Liver (tissue), 3 donors: ENCODE measurements around the gene PCDHB6.
"Not testable (repeated sequence)": the region's sequence is repeated elsewhere in the genome, so short reads cannot be mapped to it uniquely, and the experiment has no call there.

ENCODE experiments used
- EGR1 ChIP-seq, 2 donors: IDR thresholded peaks; 2 replicates each; pipeline ENCODE4 v1.6.1; 2016 to 2018; ENCODE audit warnings: antibody characterized with exemption in 2 of 2, low read depth in 2 of 2
- RAD21 ChIP-seq, 2 donors: IDR thresholded peaks; 2 replicates each; pipeline ENCODE4 v1.6.1; 2016; ENCODE audit warnings: antibody characterized with exemption in 2 of 2, mild to moderate bottlenecking in 2 of 2
- TAF1 ChIP-seq: conservative IDR thresholded peaks from 2 replicates; pipeline ENCODE4 v1.6.1; 2016; ENCODE audit warnings: antibody characterized with exemption, mild to moderate bottlenecking
- YY1 ChIP-seq: IDR thresholded peaks from 2 replicates; pipeline ENCODE4 v1.6.1; 2016; ENCODE audit warnings: antibody characterized with exemption, mild to moderate bottlenecking
- TF ChIP-seq, protein P1 (sequence below): IDR thresholded peaks from 2 replicates; pipeline ENCODE4 v1.6.1; 2016; ENCODE audit warnings: antibody characterized with exemption
- TF ChIP-seq, protein P2 (sequence below): fragments of 150-350 bp; IDR thresholded peaks from 2 replicates; pipeline ENCODE4 v1.5.1; 2017; ENCODE audit warnings: improper control_type of control experiment, low read depth, low read length; ENCODE audit not compliant: missing input control
- TF ChIP-seq, protein P3 (sequence below): IDR thresholded peaks from 2 replicates; pipeline ENCODE4 v1.6.1; 2016; ENCODE audit warnings: antibody characterized with exemption
- TF ChIP-seq, protein P4 (sequence below): IDR thresholded peaks from 2 replicates; pipeline ENCODE4 v1.6.1; 2016; ENCODE audit warnings: antibody characterized with exemption
- TF ChIP-seq, protein P5 (sequence below): IDR thresholded peaks from 2 replicates; pipeline ENCODE4 v1.6.1; 2016; ENCODE audit warnings: antibody characterized with exemption, mild to moderate bottlenecking
- donor health status: healthy.
- donor health status: healthy.

DNA sequence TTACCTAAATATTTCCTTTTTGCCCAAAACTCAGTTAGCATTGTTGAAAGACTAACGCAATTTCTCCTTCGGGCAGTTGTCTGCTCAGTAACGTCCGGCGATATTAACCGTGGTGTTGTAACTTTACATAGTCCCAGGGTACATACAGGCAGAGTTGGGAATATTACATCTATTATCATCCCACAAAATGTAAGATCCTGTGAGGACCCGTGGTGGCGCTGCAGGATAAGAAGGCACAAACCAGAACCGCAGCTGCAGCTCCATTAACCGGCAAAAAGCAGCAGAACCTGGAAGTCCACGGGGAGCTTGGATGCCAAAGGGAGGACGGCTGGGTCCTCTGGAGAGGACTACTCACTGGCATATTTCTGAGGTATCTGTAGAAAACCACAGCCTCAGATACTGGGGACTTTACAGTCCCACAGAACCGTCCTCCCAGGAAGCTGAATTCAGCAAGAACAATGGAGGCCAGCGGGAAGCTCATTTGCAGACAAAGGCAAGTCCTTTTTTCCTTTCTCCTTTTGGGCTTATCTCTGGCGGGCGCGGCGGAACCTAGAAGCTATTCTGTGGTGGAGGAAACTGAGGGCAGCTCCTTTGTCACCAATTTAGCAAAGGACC, 27.8 kb downstream of the PCDHB6 start, which contains the start of gene PCDHB8:
- TF ChIP-seq, protein P1, sequence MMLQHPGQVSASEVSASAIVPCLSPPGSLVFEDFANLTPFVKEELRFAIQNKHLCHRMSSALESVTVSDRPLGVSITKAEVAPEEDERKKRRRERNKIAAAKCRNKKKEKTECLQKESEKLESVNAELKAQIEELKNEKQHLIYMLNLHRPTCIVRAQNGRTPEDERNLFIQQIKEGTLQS, result not testable (repeated sequence)
- TF ChIP-seq, protein P2, sequence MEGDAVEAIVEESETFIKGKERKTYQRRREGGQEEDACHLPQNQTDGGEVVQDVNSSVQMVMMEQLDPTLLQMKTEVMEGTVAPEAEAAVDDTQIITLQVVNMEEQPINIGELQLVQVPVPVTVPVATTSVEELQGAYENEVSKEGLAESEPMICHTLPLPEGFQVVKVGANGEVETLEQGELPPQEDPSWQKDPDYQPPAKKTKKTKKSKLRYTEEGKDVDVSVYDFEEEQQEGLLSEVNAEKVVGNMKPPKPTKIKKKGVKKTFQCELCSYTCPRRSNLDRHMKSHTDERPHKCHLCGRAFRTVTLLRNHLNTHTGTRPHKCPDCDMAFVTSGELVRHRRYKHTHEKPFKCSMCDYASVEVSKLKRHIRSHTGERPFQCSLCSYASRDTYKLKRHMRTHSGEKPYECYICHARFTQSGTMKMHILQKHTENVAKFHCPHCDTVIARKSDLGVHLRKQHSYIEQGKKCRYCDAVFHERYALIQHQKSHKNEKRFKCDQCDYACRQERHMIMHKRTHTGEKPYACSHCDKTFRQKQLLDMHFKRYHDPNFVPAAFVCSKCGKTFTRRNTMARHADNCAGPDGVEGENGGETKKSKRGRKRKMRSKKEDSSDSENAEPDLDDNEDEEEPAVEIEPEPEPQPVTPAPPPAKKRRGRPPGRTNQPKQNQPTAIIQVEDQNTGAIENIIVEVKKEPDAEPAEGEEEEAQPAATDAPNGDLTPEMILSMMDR, result not testable (repeated sequence)
- TF ChIP-seq YY1; EGR1 (IDR thresholded peaks at IDR 0.05; ENCODE audit: low read depth in 2 of 2); TAF1; RAD21 (IDR thresholded peaks at IDR 0.05): not testable (repeated sequence)
- TF ChIP-seq, protein P3, sequence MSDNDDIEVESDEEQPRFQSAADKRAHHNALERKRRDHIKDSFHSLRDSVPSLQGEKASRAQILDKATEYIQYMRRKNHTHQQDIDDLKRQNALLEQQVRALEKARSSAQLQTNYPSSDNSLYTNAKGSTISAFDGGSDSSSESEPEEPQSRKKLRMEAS, result not testable (repeated sequence)
- TF ChIP-seq, protein P4, sequence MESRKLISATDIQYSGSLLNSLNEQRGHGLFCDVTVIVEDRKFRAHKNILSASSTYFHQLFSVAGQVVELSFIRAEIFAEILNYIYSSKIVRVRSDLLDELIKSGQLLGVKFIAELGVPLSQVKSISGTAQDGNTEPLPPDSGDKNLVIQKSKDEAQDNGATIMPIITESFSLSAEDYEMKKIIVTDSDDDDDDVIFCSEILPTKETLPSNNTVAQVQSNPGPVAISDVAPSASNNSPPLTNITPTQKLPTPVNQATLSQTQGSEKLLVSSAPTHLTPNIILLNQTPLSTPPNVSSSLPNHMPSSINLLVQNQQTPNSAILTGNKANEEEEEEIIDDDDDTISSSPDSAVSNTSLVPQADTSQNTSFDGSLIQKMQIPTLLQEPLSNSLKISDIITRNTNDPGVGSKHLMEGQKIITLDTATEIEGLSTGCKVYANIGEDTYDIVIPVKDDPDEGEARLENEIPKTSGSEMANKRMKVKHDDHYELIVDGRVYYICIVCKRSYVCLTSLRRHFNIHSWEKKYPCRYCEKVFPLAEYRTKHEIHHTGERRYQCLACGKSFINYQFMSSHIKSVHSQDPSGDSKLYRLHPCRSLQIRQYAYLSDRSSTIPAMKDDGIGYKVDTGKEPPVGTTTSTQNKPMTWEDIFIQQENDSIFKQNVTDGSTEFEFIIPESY, result not testable (repeated sequence)
- TF ChIP-seq, protein P5, sequence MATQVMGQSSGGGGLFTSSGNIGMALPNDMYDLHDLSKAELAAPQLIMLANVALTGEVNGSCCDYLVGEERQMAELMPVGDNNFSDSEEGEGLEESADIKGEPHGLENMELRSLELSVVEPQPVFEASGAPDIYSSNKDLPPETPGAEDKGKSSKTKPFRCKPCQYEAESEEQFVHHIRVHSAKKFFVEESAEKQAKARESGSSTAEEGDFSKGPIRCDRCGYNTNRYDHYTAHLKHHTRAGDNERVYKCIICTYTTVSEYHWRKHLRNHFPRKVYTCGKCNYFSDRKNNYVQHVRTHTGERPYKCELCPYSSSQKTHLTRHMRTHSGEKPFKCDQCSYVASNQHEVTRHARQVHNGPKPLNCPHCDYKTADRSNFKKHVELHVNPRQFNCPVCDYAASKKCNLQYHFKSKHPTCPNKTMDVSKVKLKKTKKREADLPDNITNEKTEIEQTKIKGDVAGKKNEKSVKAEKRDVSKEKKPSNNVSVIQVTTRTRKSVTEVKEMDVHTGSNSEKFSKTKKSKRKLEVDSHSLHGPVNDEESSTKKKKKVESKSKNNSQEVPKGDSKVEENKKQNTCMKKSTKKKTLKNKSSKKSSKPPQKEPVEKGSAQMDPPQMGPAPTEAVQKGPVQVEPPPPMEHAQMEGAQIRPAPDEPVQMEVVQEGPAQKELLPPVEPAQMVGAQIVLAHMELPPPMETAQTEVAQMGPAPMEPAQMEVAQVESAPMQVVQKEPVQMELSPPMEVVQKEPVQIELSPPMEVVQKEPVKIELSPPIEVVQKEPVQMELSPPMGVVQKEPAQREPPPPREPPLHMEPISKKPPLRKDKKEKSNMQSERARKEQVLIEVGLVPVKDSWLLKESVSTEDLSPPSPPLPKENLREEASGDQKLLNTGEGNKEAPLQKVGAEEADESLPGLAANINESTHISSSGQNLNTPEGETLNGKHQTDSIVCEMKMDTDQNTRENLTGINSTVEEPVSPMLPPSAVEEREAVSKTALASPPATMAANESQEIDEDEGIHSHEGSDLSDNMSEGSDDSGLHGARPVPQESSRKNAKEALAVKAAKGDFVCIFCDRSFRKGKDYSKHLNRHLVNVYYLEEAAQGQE, result not testable (repeated sequence)
